Measurements from ENCODE around the gene STRN3.
"Not testable (repeated sequence)": the region's sequence is repeated elsewhere in the genome, so short reads cannot be mapped to it uniquely, and the experiment has no call there.

The STRN3 gene

GRCh38 chr14:30903285-30904124 lies 122.7 kb downstream of the STRN3 start:
- no peak for DNase-seq

- DNase-seq = not testable (repeated sequence)
Observed at GRCh38 chr14:30897121-30897520, 129.1 kb downstream of the STRN3 start.

- no peak for DNase-seq
Observed at GRCh38 chr14:30896435-30896834, 129.7 kb downstream of the STRN3 start.

- no peak for DNase-seq
Observed at GRCh38 chr14:30894923-30895515, 131.2 kb downstream of the STRN3 start.

GRCh38 chr14:30893819-30894218 lies 132.4 kb downstream of the STRN3 start:
- DNase-seq = no peak

- DNase-seq = no peak
Observed at GRCh38 chr14:30889244-30889594, 137.0 kb downstream of the STRN3 start.

GRCh38 chr14:30888480-30889243 lies 137.5 kb downstream of the STRN3 start:
- DNase-seq = no peak

GRCh38 chr14:30885840-30886740 lies 140.1 kb downstream of the STRN3 start:
- no peak for DNase-seq

GRCh38 chr14:30884901-30885300 lies 141.3 kb downstream of the STRN3 start:
- DNase-seq = no peak

GRCh38 chr14:30883508-30884294 lies 142.5 kb downstream of the STRN3 start:
- DNase-seq = no peak

- no peak for DNase-seq
Observed at GRCh38 chr14:30882431-30882830, 143.7 kb downstream of the STRN3 start.

GRCh38 chr14:30876692-30877091 lies 149.5 kb downstream of the STRN3 start:
- no peak for DNase-seq

- DNase-seq = no peak
Observed at GRCh38 chr14:30875788-30876053, 150.5 kb downstream of the STRN3 start.

- peak; percentile 32 for DNase-seq
Observed at GRCh38 chr14:30874999-30875787, 151.0 kb downstream of the STRN3 start.

- peak; percentile 70 for DNase-seq
Observed at GRCh38 chr14:30874120-30874998, 151.8 kb downstream of the STRN3 start, which contains the start of gene COCH. Gene COCH (plus strand): TSS chr14:30874559. CDS start chr14:30874939, 380 bp downstream.

- no peak for DNase-seq
Observed at GRCh38 chr14:30873308-30874119, 152.7 kb downstream of the STRN3 start.

- peak; percentile 48 for DNase-seq
Observed at GRCh38 chr14:30872602-30873001, 153.6 kb downstream of the STRN3 start.

GRCh38 chr14:30869551-30870155 lies 156.5 kb downstream of the STRN3 start:
- no peak for DNase-seq

- no peak for DNase-seq
Observed at GRCh38 chr14:30868736-30869135, 157.4 kb downstream of the STRN3 start.

Measured in NCI-H1105 treated with DMSO at 0.1 percent for 48 hours (cell line).